Central memory CD8-positive, alpha-beta T cell (primary cell): Measurements from ENCODE around the gene PGAM2.

Experiments used
- ATAC-seq: fragments of 150-1000 bp; cut with Tn5 transposase; replicated peaks from 2 replicates; pipeline ENCODE4 v1.10.0; 2022; ENCODE audit warnings: mild to moderate bottlenecking, moderate FRiP score, moderate number of reproducible peaks; ENCODE audit not compliant: poor library complexity, severe bottlenecking; ENCODE audit errors: extremely low read depth
- DNase-seq, 2 donors: peaks; one replicate each; pipeline ENCODE4 v3.0.0; 2021; ENCODE audit warnings: low spot score in 2 of 2
- H3K27ac Mint-ChIP-seq: one replicate; pipeline ENCODE4 v1.8.0; 2022; ENCODE audit warnings: low read depth, mild to moderate bottlenecking, moderate library complexity, mixed read lengths
- H3K27me3 Mint-ChIP-seq: one replicate; pipeline ENCODE4 v1.8.0; 2022; ENCODE audit warnings: mixed read lengths
- H3K36me3 Mint-ChIP-seq: one replicate; pipeline ENCODE4 v1.8.0; 2022; ENCODE audit warnings: mild to moderate bottlenecking, moderate library complexity, mixed read lengths; ENCODE audit not compliant: insufficient read depth
- H3K4me1 Mint-ChIP-seq: one replicate; pipeline ENCODE4 v1.8.0; 2022; ENCODE audit warnings: mixed read lengths
- H3K4me3 Mint-ChIP-seq: one replicate; pipeline ENCODE4 v1.8.0; 2022; ENCODE audit warnings: mild to moderate bottlenecking, moderate library complexity, mixed read lengths
- H3K9me3 Mint-ChIP-seq: one replicate; pipeline ENCODE4 v1.8.0; 2022; ENCODE audit warnings: mixed read lengths

PGAM2 gene

DNA sequence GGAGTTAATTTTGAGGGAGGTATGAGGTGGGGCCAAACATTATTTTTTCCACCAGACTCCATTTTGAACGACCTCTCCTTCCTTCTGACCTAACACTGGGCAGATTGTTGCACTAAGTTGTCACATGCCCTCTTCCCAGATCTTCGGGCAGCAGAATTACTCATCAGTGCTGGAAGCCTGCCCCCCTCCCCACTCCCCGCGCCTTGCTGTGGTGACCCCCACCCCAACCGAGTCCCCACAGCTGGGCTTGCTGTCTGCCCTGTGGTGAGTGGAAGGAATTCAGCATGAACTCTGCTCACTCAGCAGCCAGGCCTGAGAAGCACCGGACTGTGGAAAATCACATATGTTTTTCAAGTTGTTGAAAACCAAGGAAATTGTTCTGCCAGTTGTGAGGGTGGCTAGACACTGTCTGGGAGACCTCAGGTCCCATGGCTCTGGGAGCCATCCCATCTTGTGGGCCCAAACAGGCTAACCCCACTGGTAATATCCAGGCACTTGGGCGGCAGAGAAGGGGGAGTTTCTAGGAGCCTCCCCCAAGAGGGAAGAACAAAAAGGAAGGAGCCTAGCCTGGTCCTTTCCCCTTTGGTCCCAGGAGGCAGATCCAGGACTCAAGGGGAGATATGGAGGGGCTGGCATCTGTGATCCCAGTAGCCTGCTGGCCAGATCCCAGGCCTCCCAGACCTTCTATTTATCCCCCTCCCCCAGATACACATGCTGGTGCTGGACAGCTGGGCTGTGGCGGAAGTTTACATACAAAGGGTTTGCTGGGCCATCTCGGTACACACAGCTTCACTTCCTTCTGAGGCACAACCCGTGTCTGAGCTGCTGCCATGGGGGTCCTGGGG, 35.3 kb upstream of the PGAM2 start:
- Mint-ChIP-seq H3K36me3 (peaks cover under 1% of the 10 kb centered on the region), H3K4me1 (no peaks in the 10 kb centered on the region), H3K4me3 (no peak overlapping the region), H3K27me3 (peaks cover 23% of the 10 kb centered on the region), H3K27ac (no peak overlapping the region), H3K9me3 (no peaks in the 10 kb centered on the region)
- ATAC-seq (no peak), DNase-seq (no peak)

GRCh38 chr7:44099669-44100068, 34.3 kb upstream of the PGAM2 start:
- ATAC-seq: no peak
- Mint-ChIP-seq H3K27ac (no peak overlapping the region), H3K36me3 (no peaks in the 10 kb centered on the region), H3K9me3 (no peaks in the 10 kb centered on the region), H3K4me1 (no peaks in the 10 kb centered on the region), H3K4me3 (no peak overlapping the region), H3K27me3 (peaks cover 13% of the 10 kb centered on the region)
- no peak for DNase-seq

DNA sequence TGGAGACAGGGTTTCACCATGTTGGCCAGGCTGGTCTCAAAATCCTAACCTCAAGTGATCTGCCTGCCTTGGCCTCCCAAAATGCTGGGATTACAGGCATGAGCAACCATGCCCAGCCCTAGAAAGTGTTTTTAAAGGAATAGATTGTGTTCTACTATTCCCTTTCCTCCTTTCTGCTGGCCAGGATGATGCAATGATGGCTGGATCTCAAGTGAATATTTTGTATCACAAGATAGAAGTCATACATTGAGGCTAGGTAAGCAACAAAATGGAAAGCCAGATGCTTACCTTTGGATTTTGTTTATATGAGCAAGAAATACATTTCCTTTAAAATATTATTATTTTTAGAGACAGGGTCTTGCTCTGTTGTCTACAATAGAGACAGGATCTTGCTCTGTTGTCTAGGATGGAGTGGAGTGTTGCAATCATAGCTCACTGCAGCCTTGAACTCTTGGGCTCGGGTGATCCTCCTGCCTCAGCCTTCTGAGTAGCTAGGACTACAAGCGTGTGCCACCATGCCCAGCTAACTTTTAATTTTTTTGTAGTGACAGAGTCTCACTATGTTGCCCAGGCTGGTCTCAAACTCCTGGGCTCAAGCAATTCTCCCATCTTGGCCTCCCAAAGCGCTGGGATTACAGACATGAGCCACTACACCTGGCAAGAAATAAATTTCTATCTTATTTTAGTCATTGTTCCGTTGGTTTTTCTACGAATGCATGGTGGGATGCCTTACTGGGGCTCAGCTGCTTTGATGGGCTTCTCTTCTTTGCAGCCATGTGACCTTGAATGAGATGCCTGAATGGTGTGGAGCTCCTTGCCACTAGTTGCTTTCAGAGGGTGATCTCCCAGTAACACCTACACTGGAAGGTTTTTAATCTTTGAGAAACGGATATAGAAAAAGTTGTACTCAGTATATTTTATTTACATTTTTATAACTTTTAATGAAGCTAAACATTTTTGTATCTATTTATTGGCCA, 33.0 kb upstream of the PGAM2 start:
- no peaks in the 10 kb centered on the region for H3K4me1 Mint-ChIP-seq
- H3K36me3 Mint-ChIP-seq: no peaks in the 10 kb centered on the region
- H3K4me3 Mint-ChIP-seq: no peak overlapping the region
- no peak for ATAC-seq
- peaks cover 9% of the 10 kb centered on the region for H3K27me3 Mint-ChIP-seq
- no peak overlapping the region for H3K27ac Mint-ChIP-seq
- no peaks in the 10 kb centered on the region for H3K9me3 Mint-ChIP-seq
- no peak for DNase-seq

DNA sequence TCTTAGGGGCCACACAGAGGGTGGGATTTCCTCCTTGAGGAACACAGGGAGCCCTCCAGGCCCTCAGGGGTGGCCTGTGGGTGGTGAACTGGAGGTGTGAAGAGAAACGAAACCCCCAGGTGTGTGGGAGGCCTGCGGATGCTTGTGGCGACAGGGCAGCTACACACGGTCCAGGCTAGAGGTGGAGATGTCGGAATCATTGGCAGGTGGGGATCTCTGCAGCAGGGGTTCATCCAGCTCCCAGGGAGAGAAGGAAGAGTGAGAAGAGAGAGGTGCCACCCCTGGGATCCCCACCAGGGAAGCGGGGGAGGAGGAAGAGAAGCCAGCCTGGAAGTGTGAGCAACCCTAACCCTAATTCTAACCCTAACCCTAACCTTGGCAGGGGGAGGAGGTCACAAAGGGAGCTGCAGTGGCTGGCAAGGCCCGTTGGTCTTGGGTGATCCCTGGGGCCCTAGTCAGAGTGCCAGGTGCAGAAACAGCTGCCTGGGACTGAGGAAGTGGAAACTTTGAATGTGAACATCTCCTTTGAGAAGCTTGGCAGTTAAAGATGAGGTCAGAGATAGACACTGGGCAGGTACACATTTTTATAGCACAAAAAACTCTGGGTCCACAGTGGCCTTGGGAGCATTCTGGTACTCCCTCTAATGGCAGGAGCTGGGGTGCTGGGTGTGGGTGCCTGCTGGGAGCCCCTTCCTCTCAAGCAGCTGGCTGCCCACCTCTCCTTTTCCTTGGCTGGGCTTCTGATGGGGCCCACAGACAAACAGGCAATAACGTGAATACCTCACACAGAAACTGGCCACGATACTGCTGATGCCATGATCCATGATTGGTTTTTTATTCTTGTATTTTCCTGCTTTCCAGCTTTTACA, 31.9 kb upstream of the PGAM2 start:
- Mint-ChIP-seq H3K4me3 (no peak overlapping the region), H3K27ac (no peak overlapping the region), H3K9me3 (no peaks in the 10 kb centered on the region), H3K4me1 (no peaks in the 10 kb centered on the region), H3K27me3 (no peaks in the 10 kb centered on the region), H3K36me3 (no peaks in the 10 kb centered on the region)
- DNase-seq (no peak), ATAC-seq (no peak)

DNA sequence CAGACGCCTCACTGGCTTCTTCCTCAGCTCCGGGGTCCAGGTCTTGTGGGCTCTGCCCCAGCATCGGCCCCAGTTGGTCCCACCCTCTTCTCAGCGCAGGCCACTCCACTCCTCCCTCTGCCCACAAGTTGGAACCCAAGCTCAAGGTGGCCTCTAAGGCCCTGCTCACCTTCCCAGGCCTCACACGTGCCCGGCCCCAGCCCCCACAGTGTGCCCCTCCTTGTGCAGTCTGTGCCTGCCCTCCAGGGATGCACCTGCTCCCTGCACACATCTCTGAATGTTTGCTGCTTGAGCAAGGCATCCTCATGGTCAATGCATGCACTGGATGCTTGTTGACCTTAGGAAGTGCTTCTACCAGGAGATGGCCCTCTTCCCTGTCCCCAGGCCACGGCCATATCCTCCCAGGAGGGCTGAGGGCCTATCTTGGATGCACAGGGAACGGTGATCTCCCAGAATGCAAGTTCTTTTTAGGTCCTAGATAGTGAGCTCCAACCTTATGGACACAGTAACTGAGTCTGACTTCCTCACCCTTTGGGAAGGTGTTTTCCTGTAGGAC, 31.0 kb upstream of the PGAM2 start:
- no peaks in the 10 kb centered on the region for H3K4me1 Mint-ChIP-seq
- no peaks in the 10 kb centered on the region for H3K36me3 Mint-ChIP-seq

GRCh38 chr7:44095781-44096180, 30.4 kb upstream of the PGAM2 start:
- H3K9me3 Mint-ChIP-seq: no peaks in the 10 kb centered on the region
- H3K36me3 Mint-ChIP-seq: no peaks in the 10 kb centered on the region
- DNase-seq: no peak
- no peak overlapping the region for H3K4me3 Mint-ChIP-seq
- H3K4me1 Mint-ChIP-seq: no peaks in the 10 kb centered on the region
- H3K27me3 Mint-ChIP-seq: peaks cover 5% of the 10 kb centered on the region
- H3K27ac Mint-ChIP-seq: no peak overlapping the region
- no peak for ATAC-seq

More for the DNA sequence above, 31.0 kb upstream of the PGAM2 start:
- no peak overlapping the region for H3K27ac Mint-ChIP-seq
- DNase-seq: no peak
- H3K9me3 Mint-ChIP-seq: no peaks in the 10 kb centered on the region
- H3K4me3 Mint-ChIP-seq: no peak overlapping the region
- ATAC-seq: no peak
- no peaks in the 10 kb centered on the region for H3K27me3 Mint-ChIP-seq

GRCh38 chr7:44094883-44095592, 29.7 kb upstream of the PGAM2 start:
- H3K27me3 Mint-ChIP-seq: peaks cover 10% of the 10 kb centered on the region
- DNase-seq (no peak), ATAC-seq (no peak)
- no peak overlapping the region for H3K4me3 Mint-ChIP-seq
- no peaks in the 10 kb centered on the region for H3K36me3 Mint-ChIP-seq
- no peaks in the 10 kb centered on the region for H3K4me1 Mint-ChIP-seq
- H3K9me3 Mint-ChIP-seq: no peaks in the 10 kb centered on the region
- no peak overlapping the region for H3K27ac Mint-ChIP-seq

- Mint-ChIP-seq H3K4me1 (no peaks in the 10 kb centered on the region), H3K27me3 (peaks cover 10% of the 10 kb centered on the region), H3K9me3 (no peaks in the 10 kb centered on the region), H3K36me3 (no peaks in the 10 kb centered on the region), H3K27ac (peak overlapping the region; percentile 30), H3K4me3 (no peak overlapping the region)
- no peak for ATAC-seq
- DNase-seq: no peak
These were observed 29.0 kb upstream of the PGAM2 start for GRCh38 chr7:44094365-44094764.

DNA sequence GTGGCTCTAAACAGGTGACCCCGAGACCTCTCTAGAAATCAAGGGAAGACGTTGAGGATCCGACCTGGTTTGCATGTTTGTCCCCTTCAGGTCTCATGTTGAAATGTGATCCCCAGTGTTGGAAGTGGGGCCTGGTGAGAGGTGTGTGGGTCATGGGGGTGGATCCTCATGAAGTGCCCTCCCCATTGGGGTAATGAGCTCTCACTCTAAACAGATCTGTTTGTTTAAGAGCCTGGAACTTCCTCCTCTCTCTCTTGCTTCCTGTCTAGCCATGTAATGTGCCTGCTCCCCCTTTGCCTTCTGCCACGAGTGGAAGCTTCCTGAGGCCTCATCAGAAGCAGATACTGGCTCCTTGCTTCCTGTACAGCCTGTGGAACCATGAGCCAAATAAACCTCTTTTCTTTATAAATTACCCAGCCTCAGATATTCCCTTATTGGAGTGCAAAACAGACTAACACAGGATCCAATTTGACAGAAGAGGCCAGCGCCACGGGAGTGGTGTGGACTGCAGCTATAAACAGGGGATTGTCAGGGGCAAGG, 27.8 kb upstream of the PGAM2 start:
- Mint-ChIP-seq H3K4me3 (no peak overlapping the region), H3K9me3 (no peaks in the 10 kb centered on the region), H3K27me3 (peaks cover 10% of the 10 kb centered on the region), H3K4me1 (no peaks in the 10 kb centered on the region), H3K36me3 (no peaks in the 10 kb centered on the region), H3K27ac (no peak overlapping the region)
- ATAC-seq (no peak), DNase-seq (no peak)

DNA sequence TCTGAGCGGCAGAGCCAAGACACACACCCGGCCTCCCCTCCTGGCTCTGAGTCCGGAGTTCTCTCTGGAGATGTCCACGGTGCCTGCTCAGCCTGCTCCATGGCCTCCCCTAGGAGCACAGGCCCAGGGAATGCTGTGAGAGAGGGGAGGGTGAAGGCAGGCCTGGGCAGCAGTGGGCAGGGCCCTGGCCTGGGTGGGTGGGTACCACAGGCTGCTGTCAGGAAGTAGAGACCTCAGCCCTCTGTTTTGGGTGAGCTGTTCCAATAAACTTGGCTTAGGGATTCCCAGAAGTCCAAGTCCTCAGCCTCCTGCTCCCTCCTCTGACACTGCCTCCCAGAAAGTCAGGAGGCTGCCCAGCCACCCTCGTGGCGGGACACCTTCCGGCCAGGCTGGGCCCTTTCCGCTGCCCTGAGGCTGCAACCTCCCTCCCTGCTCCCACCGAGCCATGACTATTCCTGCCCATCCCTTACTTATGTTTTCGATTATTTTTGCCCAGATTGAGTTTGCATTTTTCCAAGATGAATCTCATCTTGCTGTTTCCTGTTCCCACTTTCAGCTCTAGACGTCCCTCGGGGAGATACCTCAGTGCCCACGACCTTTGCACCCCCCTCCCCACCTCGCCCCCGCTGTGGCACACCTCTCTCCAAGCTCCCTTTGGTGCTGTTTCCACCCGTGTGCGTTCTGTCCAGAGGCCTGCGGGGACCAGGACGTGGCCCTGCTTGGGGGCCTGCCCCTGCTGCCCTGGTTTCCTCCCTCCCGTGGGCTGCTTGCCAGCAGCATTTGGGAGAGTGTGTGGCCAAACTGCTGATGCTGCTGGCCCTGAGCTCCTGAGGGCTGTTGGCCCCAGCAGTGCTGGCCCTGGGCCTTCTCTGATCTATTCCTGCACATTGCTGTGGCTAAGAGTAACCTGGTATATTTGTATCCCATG, 22.8 kb upstream of the PGAM2 start:
- peaks cover 10% of the 10 kb centered on the region for H3K27me3 Mint-ChIP-seq

More for the DNA sequence above, 22.8 kb upstream of the PGAM2 start:
- no peaks in the 10 kb centered on the region for H3K36me3 Mint-ChIP-seq
- no peaks in the 10 kb centered on the region for H3K9me3 Mint-ChIP-seq
- no peak overlapping the region for H3K27ac Mint-ChIP-seq
- H3K4me3 Mint-ChIP-seq: no peak overlapping the region
- no peak for ATAC-seq
- peaks cover 6% of the 10 kb centered on the region for H3K4me1 Mint-ChIP-seq
- DNase-seq: no peak
